Keratinocyte (primary cell): ENCODE results near the gene DHFR2. TPM values are rescaled to one million over a fixed set of nuclear protein-coding genes. Genes with fewer than 3 reads are reported as not detected.

Experiments
- DNase-seq: peaks from one replicate; pipeline ENCODE4 v3.0.0-alpha.2; 2011; ENCODE audit warnings: low read depth, missing footprints, low spot score
- FAIRE-seq: peaks from 2 replicates; lab custom pipeline; 2011; peaks lifted over from hg19 to GRCh38; lab: Jason Lieb, UNC
- H2AFZ ChIP-seq: 2 replicates; pipeline ENCODE4 v1.6.0; 2012; ENCODE audit warnings: low read length, control low read depth, inconsistent platforms; ENCODE audit not compliant: control insufficient read depth
- H3K27ac ChIP-seq: 2 replicates; pipeline ENCODE4 v1.5.1; 2011; ENCODE audit warnings: low read length; ENCODE audit not compliant: control insufficient read depth, insufficient read depth
- H3K27me3 ChIP-seq: 3 replicates; pipeline ENCODE4 v1.6.0; 2011; ENCODE audit warnings: low read length; ENCODE audit not compliant: control insufficient read depth, insufficient read depth; ENCODE audit errors: extremely low read depth
- H3K36me3 ChIP-seq, 2 experiments: 2 replicates in 1 of 2; 3 replicates in 1 of 2; pipeline ENCODE4 v1.5.1; 2011; ENCODE audit warnings: low read length in 2 of 2, mild to moderate bottlenecking in 1 of 2; ENCODE audit not compliant: control insufficient read depth in 2 of 2, insufficient read depth in 2 of 2; ENCODE audit errors: extremely low read depth in 1 of 2
- H3K4me1 ChIP-seq: 3 replicates; pipeline ENCODE4 v1.5.1; 2011; ENCODE audit warnings: low read length; ENCODE audit not compliant: control insufficient read depth, insufficient read depth; ENCODE audit errors: extremely low read depth
- H3K4me2 ChIP-seq: 3 replicates; pipeline ENCODE4 v1.6.0; 2011; ENCODE audit warnings: low read depth, low read length; ENCODE audit not compliant: control insufficient read depth, insufficient read depth; ENCODE audit errors: extremely low read depth
- H3K4me3 ChIP-seq, 3 experiments: fragments of 200-600 bp in 1 of 3; sonication (generic) in 1 of 3; 2 replicates in 2 of 3; 3 replicates in 1 of 3; pipeline ENCODE4 v1.5.1; 2011 to 2016; ENCODE audit warnings: low read length in 3 of 3, mild to moderate bottlenecking in 3 of 3, control low read depth in 2 of 3, inconsistent platforms in 1 of 3, low read depth in 1 of 3, mixed read lengths in 1 of 3, mixed run types in 1 of 3, moderate library complexity in 1 of 3; ENCODE audit not compliant: control insufficient read depth in 2 of 3, insufficient read depth in 2 of 3; ENCODE audit errors: extremely low read depth in 1 of 3
- H3K79me2 ChIP-seq: 2 replicates; pipeline ENCODE4 v1.6.0; 2012; ENCODE audit warnings: low read length; ENCODE audit not compliant: control insufficient read depth, insufficient read depth
- H3K9ac ChIP-seq: 3 replicates; pipeline ENCODE4 v1.6.0; 2011; ENCODE audit warnings: low read length; ENCODE audit not compliant: control insufficient read depth, insufficient read depth; ENCODE audit errors: extremely low read depth
- H3K9me1 ChIP-seq: 3 replicates; pipeline ENCODE4 v1.6.0; 2011; ENCODE audit warnings: low read length; ENCODE audit not compliant: control insufficient read depth, insufficient read depth; ENCODE audit errors: extremely low read depth
- H3K9me3 ChIP-seq: 2 replicates; pipeline ENCODE4 v1.5.1; 2012; ENCODE audit warnings: low read depth, low read length; ENCODE audit not compliant: control insufficient read depth
- H4K20me1 ChIP-seq: 3 replicates; pipeline ENCODE4 v1.6.0; 2011; ENCODE audit warnings: low read length; ENCODE audit not compliant: control insufficient read depth, insufficient read depth; ENCODE audit errors: extremely low read depth
- EZH2 ChIP-seq: IDR thresholded peaks from one replicate; pipeline ENCODE4 v1.6.1; 2012; ENCODE audit warnings: inconsistent platforms, mild to moderate bottlenecking, low read length, moderate library complexity
- dilution Hi-C: fragments of 300-500 bp; cut with MboI; formaldehyde crosslinking; loops from one replicate; pipeline ENCODE4 v1.7.0; 2020; ENCODE audit warnings: low sequenced_read_pairs; ENCODE audit not compliant: extremely low pct_ligation_motif_present
- polyA plus RNA-seq, 5 experiments: library from polyadenylated mRNA; depleted of rRNA in 3 of 5; stranded (reverse) in 3 of 5; stranded (forward) in 1 of 5; unstranded in 1 of 5; fragments of >200 nt; gene quantifications; 1 replicate in 1 of 5; 2 replicates in 3 of 5; 3 replicates in 1 of 5; pipeline versions ENCODE4 v1.2.1 to v1.2.3, GENCODE V29; 2011 to 2012; ENCODE audit warnings: missing spikeins in 2 of 5, low read depth in 1 of 5, low replicate concordance in 1 of 5
- TF ChIP-seq, protein P1 (sequence below), 3 experiments: IDR thresholded peaks in 1 of 3; conservative IDR thresholded peaks in 1 of 3; optimal IDR thresholded peaks in 1 of 3; 2 replicates in 2 of 3; 3 replicates in 1 of 3; pipeline versions ENCODE3 to v1.5.1; 2011; ENCODE audit warnings: low read length in 3 of 3, mild to moderate bottlenecking in 3 of 3, moderate library complexity in 2 of 3, control low read depth in 1 of 3, inconsistent platforms in 1 of 3; ENCODE audit not compliant: insufficient read depth in 2 of 3; ENCODE audit errors: extremely low read depth in 1 of 3

The DHFR2 gene
- polyA plus RNA-seq, 1 donor (not counting 4 experiments of a cell fraction or from before 2014, with no cell fraction given), result 3.6 TPM

DNA sequence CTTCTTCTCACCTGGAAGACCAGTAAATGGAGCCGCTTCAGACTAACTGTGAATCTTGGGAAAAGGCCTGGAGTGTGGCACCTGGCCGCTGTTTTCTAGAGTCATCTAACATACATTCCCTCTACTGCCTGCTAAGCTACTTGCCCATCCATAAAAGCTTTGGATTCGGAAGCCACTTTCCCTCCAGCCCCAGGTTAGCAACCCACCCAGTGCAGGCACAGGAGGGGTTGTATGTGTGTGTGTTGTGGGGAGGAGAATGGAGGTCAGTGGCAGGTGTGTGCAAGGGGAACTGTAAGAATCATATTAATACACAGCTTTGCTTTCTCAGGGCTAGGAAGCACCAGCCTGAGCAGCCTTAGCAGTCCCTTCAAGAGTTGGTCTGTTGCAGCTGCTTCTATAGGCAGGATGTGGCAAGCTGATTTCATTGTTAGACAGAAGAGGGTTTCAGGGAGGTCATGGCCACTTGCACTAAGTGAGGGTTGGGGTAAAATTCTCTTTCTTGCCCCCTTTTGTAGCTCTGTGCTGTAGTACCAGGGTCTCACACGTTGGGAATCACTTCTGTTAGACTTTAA is 9.1 kb upstream of the DHFR2 start:
- FAIRE-seq (no peak), DNase-seq (no peak)
- H3K9me1 ChIP-seq, result no peaks in the 10 kb centered on the region
- no peaks in the 10 kb centered on the region for H3K9me3 ChIP-seq
- H3K4me1 ChIP-seq, result no peaks in the 10 kb centered on the region
- no peaks in the 10 kb centered on the region for H4K20me1 ChIP-seq
- H3K36me3 ChIP-seq, result peaks cover 0 to 3% of the 10 kb centered on the region in 2 experiments
- H3K27me3 ChIP-seq, result no peaks in the 10 kb centered on the region
- dilution Hi-C loops, result no loop called here
- H3K4me3 ChIP-seq, result no peak overlapping the region
- no peak overlapping the region for H3K4me2 ChIP-seq
- no peak overlapping the region for H3K9ac ChIP-seq
- no peak overlapping the region for H2AFZ ChIP-seq
- H3K79me2 ChIP-seq, result no peaks in the 10 kb centered on the region
- H3K27ac ChIP-seq, result no peak overlapping the region
- TF ChIP-seq EZH2, result no peak
- TF ChIP-seq, protein P1, sequence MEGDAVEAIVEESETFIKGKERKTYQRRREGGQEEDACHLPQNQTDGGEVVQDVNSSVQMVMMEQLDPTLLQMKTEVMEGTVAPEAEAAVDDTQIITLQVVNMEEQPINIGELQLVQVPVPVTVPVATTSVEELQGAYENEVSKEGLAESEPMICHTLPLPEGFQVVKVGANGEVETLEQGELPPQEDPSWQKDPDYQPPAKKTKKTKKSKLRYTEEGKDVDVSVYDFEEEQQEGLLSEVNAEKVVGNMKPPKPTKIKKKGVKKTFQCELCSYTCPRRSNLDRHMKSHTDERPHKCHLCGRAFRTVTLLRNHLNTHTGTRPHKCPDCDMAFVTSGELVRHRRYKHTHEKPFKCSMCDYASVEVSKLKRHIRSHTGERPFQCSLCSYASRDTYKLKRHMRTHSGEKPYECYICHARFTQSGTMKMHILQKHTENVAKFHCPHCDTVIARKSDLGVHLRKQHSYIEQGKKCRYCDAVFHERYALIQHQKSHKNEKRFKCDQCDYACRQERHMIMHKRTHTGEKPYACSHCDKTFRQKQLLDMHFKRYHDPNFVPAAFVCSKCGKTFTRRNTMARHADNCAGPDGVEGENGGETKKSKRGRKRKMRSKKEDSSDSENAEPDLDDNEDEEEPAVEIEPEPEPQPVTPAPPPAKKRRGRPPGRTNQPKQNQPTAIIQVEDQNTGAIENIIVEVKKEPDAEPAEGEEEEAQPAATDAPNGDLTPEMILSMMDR (optimal IDR thresholded peaks at IDR 0.05 in 1 of 3, IDR thresholded peaks at IDR 0.05 in 1 of 3, conservative IDR thresholded peaks at IDR 0.05 in 1 of 3; ENCODE audit: extremely low read depth in 1 of 3, insufficient read depth in 2 of 3, low read length in 3 of 3), result no peak

DNA sequence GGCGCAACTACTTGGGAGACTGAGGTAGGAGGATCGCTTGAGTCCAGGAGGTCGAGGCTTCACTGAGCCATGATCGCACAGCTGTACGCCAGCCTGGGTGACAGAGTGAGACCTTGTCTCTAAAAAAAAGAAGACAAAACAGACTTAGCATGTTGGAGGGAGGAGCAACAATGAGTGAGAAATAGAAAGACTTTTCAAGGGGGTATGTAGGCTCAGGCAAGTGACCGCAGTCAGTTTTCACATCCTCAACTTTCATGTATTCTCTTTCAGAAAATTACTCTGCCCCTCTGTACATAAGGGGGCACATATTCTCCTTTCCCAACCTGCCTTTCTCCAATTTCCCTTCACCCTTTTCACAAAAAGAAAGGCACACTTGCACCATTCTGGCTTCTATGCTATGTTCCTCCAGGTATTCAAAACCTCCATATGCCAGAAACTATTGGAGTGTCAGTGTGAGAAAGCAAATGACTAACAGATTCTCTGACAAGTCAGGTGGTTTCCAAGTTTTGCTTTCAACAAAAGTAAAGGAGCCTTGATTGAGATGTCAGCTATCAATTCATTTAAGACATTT is 7.7 kb upstream of the DHFR2 start:
- DNase-seq (no peak), FAIRE-seq (no peak)
- no peaks in the 10 kb centered on the region for H3K27me3 ChIP-seq
- H3K4me3 ChIP-seq, result no peak overlapping the region
- H3K4me1 ChIP-seq, result no peaks in the 10 kb centered on the region
- no peak overlapping the region for H2AFZ ChIP-seq
- no peak overlapping the region for H3K4me2 ChIP-seq
- H4K20me1 ChIP-seq, result no peaks in the 10 kb centered on the region
- TF ChIP-seq, protein P1 (optimal IDR thresholded peaks at IDR 0.05 in 1 of 3, IDR thresholded peaks at IDR 0.05 in 1 of 3, conservative IDR thresholded peaks at IDR 0.05 in 1 of 3; ENCODE audit: extremely low read depth in 1 of 3, insufficient read depth in 2 of 3, low read length in 3 of 3), result no peak
- no peak for TF ChIP-seq EZH2
- H3K9me3 ChIP-seq, result no peaks in the 10 kb centered on the region
- dilution Hi-C loops, result no loop called here
- no peaks in the 10 kb centered on the region for H3K79me2 ChIP-seq
- no peaks in the 10 kb centered on the region for H3K9me1 ChIP-seq
- no peak overlapping the region for H3K9ac ChIP-seq
- H3K36me3 ChIP-seq, result peaks cover 0 to 3% of the 10 kb centered on the region in 2 experiments
- H3K27ac ChIP-seq, result no peak overlapping the region
